Central memory CD4-positive, alpha-beta T cell (primary cell): ENCODE results near the gene BIK.

Experiments
- DNase-seq: peaks from one replicate; pipeline ENCODE4 v3.0.0; 2022

The BIK gene

DNA sequence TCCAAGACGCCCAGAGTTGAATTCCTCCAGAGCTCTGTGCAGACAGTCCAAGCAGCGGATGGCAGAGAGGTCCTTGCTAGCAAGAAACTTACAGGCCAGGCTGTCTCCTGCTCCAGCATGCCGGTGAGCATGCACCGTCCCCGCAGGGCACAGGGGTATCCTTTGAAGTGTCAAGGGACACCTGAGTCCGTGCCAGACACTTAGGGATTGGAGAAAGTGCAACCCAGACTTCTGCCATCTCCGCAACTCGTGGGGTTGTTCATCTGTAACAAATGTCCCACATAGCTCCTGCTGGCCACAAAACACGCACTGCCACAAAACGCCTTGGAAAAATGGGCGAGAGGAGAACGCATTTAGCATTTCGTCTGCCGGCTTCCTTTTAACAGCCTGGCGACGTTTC, 54.1 kb downstream of the BIK start:
- DNase-seq, result no peak

DNA sequence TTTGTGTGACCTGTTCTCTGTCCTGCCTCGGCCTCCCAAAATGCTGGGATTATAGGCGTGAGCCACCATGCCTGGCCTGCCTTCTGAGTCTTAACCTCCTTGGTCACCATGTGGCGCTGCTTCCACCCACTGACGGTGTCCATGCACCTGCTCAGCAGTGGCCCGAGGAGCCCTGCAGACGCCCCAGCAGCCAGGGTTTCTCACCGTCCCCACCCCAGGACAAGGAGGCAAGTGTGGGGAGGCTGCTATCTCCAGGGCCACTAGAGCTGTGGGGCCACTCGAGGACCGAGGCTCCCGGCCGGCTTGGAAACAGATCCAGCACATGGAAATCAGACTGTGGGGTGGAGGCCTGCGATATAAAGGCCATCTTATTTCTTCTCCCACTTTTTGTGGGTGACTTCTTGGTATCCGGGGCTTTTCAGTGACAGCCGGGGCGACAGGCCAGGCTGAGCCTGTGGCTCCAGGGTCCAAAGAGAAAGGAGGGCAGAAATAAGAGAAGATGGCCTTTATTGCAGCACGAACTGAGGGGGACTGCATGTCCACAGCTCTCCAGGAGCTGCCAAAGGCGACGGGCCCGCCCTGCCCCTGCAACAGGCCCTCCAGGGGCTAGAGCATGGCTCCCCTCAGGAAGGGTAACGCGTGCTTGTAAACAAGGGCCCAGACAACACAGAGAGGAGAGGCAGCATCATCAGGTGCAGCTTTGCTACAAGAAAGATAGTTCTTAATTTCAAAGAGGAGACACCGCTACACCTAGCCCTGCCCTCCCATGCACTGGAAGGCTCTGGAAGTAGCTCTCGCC, 55.8 kb downstream of the BIK start:
- DNase-seq, result no peak

DNA sequence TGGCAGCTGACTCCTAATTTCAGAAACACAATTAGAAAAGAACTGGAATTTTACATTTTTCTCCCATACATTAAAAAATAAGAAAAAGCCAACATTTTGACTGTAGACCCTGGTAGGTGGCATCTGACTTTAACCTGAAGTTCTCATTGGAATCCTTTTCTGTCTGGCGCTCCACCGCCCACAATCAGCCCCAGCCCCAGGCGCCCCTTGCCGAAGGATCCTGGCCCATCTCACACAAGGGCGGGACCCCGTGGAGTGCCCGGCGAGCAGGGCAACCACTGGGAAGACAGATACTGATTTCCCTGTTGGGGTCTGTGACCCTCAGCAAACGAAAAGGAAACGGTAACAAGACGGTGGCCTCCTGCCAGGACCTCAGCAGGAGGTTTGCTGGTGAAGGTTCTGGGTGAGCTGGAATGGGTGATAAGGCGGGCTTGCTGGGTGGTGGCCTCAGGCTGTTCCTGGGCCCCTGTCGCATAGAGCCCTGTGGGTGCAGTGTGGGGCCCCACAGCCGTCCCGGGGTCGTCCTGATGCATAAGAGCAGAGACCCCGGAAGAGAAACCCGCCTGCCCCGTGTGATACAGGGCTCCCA, 56.5 kb downstream of the BIK start:
- DNase-seq, result no peak

DNA sequence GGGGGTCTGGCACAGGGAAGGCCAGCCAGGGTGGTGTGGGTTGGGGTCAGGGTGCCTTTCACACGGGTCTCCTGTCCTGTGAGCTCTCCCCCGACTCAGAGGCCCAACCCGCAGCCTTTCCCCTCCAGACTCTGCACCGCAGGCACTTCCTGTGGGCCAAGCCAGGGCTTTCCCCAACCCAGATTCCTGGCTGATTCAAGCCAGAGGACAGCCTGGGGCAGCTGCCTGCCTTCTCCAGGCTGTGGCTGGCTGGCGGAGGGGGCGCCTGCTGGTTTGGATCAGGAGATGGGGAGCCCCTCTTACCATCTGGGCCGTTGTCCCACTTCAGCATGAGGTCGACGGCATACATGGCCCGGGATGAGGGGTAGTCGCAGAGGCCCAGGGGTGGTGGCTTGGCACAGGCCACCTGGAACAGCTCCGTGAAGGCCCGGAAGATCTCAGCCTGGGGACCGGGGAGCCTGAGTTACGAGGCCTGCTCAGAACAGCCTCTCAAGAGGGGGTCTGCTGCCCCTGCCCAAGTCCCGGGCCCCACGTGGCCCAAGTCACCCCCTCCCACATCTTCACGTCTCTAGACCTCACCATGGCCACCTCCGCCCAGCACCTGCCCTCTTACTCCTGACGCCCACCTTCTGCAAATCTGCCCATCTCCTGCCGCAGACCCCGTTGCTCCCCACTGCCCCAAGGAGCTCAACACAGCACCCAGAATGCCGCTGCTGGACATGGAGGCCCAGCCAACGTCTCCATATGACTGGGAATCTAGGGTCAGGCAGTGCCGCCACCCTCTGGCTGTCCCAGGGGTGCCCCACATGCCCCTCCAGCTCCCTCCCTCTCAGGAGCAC, 58.1 kb downstream of the BIK start:
- no peak for DNase-seq

DNA sequence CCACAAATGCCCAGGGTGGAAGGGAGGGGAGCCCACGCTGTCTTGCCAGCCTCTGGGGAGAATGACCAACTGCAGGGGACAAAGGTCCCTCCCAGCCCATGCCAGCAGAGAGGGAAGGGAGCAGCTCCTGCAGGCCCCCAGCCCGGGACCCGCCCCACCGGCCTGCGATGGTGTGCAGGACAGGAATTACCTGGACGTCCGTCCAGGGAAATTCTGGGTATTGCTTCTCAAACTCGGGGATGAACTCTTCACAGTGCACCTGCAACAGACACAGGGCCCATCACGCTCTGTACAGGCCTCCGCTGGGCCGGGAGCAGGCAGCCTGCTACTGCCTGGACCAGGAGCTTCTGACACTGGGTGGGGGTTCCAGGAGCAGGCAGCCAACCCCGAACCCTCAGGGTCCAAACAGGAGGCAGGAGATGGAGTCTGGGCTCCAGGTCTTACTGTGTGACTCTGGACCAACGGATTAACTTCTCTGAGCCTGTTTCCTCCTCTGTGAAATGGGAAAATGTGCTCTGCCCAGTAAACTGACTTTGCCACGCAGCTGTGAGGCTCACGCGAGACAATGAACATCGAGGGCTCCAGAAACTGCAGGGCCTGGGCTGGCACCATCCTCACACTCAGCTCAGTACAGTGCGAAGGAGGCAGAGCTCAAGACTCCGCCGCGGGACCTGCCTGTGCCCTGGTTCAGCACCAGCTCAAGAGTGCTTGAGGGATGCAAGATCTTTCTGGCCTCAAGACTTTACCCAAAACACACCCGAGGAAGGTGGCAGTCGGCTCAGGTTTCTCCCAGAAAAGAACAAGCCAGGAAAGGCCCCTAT, 59.0 kb downstream of the BIK start:
- no peak for DNase-seq

DNA sequence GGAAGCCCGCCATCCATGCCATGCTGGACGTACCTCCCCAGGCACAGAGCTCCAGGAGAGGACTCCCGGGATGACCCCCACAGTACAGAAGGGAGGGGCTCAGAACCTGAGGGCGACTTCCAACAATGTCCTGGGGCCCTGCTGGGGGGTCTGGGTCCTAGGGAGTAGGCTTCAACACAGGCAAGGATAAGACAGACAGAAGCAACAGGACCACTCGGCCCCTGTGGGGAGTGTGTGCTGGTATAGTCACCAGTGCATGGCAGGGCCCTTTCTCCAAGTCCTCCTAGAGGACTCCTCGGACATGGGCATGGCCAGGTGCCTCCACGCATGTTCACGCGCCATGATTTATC, 59.6 kb downstream of the BIK start:
- no peak for DNase-seq

DNA sequence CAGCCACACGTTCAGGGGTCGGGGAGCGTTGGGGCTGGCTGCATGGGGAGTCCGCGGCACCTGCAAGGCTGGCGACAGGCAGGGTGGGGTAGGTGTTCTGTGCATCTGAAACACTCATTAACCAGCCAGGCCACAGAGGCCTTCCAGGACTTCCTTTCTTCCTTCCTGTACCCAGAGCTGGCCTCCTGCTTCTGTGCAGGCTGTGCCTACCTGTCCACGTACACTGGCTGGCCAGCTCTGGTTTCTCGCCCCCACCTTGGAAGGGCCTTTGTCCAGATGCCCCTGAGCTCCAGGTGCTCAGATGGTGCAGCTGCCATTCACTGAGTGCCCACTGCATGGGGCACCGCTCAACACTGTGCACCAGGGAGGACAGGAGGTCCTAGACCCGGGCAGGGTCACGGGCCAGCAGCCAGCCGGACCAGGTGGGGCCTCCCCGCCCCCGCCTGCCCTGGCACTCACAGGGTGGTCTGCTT, 60.5 kb downstream of the BIK start:
- DNase-seq, result no peak

DNA sequence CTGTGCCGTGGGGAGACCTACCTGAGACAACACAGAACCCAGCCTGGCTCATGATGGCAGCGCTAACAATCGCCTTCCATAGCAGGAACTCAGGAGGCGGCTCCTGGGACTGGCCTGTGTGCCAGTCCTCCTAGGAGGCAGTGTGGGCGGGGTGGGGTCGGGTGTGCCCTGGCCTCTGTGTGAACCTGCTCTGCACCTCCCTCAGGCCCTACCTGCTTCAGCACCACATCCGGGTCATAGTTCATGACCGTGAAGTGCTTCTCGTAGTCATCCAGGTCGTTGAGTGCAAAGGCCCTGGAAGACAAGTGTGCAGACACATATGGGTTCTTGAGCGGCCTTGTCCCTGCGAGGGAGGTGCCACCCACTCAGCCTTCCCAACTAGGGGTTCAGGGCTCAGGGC, 61.1 kb downstream of the BIK start:
- DNase-seq, result no peak

DNA sequence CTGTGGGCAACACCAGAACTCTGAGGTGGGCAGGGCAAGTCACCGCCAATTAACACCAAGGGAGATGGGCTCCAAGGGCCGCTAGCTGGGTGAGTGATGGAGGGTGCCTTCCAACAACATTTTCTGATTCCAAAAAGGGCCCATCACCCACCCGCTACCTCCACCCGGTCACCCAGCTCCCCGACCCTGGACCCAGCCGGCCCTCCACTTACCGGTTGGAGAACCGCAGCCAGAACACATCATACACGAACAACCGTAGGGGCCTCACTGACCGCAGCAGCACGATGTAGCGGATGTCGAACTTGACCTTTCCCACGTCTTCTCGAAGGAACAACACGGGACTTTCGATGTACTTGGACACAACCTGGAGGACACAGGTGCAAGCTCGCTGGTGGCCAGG, 61.6 kb downstream of the BIK start:
- DNase-seq, result no peak

DNA sequence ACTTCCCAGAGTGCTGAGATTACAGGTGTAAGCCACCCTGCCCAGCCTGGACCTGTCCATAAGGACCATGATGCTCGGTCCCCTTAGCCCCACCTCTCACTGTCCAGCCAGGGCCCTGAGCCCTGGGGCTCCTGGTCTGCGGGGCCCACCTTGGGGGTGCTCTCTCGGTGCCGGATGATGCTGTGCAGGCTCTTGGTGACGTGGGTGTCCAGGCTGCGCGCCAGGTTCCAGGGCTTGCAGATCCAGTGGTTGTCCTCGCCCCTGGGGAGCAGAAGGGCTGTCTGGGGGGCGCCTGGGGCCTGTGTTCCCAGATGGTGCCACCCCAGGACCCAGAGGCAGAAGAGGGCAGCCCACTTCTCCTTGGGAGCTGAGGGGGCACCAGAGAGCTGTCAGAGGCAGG, 63.0 kb downstream of the BIK start:
- DNase-seq, result no peak

DNA sequence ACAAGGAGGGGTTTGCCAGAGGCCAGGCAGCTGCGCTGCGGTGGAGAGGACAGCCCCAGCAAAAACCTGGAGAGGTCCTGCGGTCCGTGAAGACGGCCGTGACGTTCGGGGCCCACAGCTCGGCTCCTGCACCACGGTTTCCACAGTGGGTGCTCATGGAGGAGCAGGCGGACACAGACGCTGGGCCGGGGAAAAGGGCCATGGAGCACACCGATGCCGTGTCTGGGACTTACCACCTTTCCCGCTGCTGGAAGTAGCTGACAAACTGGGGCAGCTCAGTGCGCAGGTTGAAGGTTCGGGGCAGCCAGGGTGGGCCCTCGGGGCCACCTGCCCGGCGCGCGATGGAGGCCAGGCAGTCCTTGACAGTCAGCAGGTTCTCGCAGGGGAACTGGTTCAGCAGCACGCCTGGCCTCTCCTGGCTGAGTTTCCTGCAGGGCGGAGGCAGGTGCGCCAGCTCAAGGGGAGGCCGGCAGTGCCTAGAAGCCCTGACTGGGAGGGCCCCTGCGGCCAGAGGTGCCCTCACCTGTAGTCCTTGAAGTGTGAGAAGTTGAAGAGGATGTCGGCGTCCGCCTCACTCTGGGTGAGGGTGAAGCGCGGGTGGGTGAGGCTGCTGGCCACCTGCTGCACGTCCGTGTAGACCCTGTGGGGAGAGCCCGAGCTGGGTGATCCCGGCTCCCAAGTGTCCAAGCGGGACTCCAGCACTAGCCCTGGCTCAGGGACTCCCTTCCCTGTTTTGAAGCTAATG, 63.6 kb downstream of the BIK start:
- DNase-seq, result no peak

DNA sequence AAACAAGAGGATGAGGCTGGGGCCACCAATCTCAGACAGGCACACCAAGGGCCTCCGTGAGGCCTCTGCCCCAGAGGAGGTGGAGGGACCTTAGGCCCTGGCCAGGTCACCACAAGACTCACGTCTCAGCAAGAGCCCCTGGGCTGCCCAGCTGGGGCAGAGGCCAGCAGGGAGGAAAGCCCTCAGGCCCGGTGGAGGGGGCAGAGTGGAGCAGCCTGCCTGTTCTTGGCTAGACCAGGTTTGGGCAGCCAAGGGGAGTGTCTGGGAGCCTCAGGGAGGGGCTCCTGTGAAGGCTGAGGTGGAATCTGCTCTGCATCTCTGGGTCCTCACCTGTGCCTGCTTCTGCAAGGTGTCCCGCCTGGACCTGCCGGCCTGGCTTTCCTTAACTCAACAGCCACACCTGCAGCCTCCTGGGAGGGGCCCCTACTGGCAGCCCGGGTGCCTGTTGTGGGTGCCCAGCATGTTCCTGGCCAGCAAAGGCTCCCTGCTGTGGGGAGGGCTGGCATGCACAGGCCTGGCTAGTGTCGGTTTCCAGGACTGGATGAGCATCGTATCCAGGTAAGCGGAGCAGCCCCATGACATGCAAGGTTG, 64.5 kb downstream of the BIK start:
- no peak for DNase-seq

DNA sequence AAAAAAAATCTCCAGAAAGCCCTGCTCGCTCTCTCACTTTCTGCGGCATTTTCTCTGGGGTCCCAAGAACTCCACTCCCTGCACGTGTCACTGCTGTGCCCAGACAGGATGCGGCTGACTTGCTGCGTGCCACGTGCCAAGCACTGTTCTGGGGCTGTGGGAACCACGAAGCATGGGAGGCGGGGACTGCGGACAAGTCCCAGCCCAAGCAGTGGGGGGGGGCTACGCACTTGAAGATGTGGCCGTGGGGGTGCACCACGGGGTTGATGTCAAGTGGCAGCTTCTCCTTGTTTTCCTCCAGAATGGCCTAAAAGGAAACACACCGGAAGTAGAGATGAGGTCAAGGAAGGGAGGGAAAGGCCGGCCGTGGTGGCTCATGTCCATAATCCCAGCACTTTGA, 65.5 kb downstream of the BIK start:
- DNase-seq, result no peak

DNA sequence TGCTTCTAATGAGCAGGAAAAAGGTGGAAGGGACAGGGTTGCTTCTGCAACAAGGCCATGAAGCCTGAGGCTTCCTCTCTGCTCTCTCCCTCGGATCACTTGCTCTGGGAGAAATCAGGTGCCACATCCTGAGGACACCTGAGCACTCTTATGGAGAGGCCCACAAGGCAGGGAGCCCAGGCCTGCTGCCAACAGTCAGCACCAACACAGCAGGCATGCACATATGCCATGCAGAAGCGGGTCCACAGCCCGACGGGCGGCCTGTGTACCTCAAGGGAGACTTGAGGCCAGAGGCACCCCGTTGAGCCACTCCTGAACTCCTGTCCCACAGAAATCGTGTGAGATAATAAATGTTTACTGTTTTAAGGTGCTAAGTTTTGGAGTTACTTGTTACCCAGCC, 66.9 kb downstream of the BIK start:
- DNase-seq, result no peak
